GM12878 (cell line): ENCODE data around the gene TESMIN.

Experiments
- MTA3 ChIP-seq: IDR thresholded peaks from 2 replicates; pipeline ENCODE4 v1.6.1; 2012; ENCODE audit warnings: low read length, inconsistent platforms, borderline replicate concordance
- SIN3A ChIP-seq: IDR thresholded peaks from 2 replicates; pipeline ENCODE4 v1.6.1; 2012; ENCODE audit warnings: low read depth, low read length, improper control_type of control experiment
- SMC3 ChIP-seq: IDR thresholded peaks from 2 replicates; pipeline ENCODE4 v1.6.1; 2011; ENCODE audit warnings: low read length, improper control_type of control experiment, borderline replicate concordance
- SRF ChIP-seq, 2 experiments: IDR thresholded peaks; 2 replicates each; pipeline ENCODE4 v1.6.1; 2011; ENCODE audit warnings: low read depth in 2 of 2, low read length in 2 of 2, mild to moderate bottlenecking in 1 of 2, moderate library complexity in 1 of 2

- no peak for TF ChIP-seq MTA3
- TF ChIP-seq SRF (IDR thresholded peaks at IDR 0.05; ENCODE audit: low read depth in 2 of 2, low read length in 2 of 2) = no peak
- TF ChIP-seq SIN3A = no peak
- no peak for TF ChIP-seq SMC3
Observed at GRCh38 chr11:68694431-68695297, 56.7 kb downstream of the TESMIN start.
